Transverse colon (tissue), 4 donors: ENCODE data around the gene PKDCC.

Experiments used
- EP300 ChIP-seq: sonication (generic); formaldehyde crosslinking; IDR thresholded peaks from one replicate; pipeline ENCODE4 v1.6.1; 2017; ENCODE audit warnings: antibody characterized with exemption, low read depth
- POLR2A ChIP-seq: fragments of 450-650 bp; IDR thresholded peaks from one replicate; pipeline ENCODE4 v1.6.1; 2016; ENCODE audit warnings: antibody characterized with exemption, mild to moderate bottlenecking, moderate library complexity
- POLR2AphosphoS5 ChIP-seq, 3 donors: sonication (generic); formaldehyde crosslinking; IDR thresholded peaks; one replicate each; pipeline ENCODE4 v1.6.1; 2016; ENCODE audit warnings: antibody characterized with exemption in 3 of 3
- TF ChIP-seq, protein P1 (sequence below), 5 experiments: fragments of 200-600 bp in 3 of 5; fragments of 450-650 bp in 2 of 5; sonication (generic) in 3 of 5; IDR thresholded peaks; 1 replicate in 2 of 5; 2 replicates in 3 of 5; pipeline ENCODE4 v1.5.1; 2016 to 2017; ENCODE audit warnings: antibody characterized with exemption in 5 of 5, inconsistent platforms in 3 of 5, mild to moderate bottlenecking in 2 of 5, moderate library complexity in 1 of 5

GRCh38 chr2:42057902-42058450 lies 10.2 kb downstream of the PKDCC start:
- TF ChIP-seq, protein P1, sequence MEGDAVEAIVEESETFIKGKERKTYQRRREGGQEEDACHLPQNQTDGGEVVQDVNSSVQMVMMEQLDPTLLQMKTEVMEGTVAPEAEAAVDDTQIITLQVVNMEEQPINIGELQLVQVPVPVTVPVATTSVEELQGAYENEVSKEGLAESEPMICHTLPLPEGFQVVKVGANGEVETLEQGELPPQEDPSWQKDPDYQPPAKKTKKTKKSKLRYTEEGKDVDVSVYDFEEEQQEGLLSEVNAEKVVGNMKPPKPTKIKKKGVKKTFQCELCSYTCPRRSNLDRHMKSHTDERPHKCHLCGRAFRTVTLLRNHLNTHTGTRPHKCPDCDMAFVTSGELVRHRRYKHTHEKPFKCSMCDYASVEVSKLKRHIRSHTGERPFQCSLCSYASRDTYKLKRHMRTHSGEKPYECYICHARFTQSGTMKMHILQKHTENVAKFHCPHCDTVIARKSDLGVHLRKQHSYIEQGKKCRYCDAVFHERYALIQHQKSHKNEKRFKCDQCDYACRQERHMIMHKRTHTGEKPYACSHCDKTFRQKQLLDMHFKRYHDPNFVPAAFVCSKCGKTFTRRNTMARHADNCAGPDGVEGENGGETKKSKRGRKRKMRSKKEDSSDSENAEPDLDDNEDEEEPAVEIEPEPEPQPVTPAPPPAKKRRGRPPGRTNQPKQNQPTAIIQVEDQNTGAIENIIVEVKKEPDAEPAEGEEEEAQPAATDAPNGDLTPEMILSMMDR (IDR thresholded peaks at IDR 0.05) = no peak
- no peak for TF ChIP-seq POLR2A
- no peak for TF ChIP-seq POLR2AphosphoS5 (IDR thresholded peaks at IDR 0.05)
- no peak for TF ChIP-seq EP300
